GM23338 (cell line): ENCODE data around the gene NCOA1. TPM values are rescaled to one million over a fixed set of nuclear protein-coding genes. Genes with fewer than 3 reads are reported as not detected.

ENCODE experiments used
- CTCF ChIP-seq, 2 experiments: fragments of 200-600 bp in 1 of 2; sonication (generic) in 1 of 2; conservative IDR thresholded peaks; 2 replicates each; pipeline versions ENCODE4 v1.5.1 to v1.6.1; 2016 to 2017; ENCODE audit warnings: antibody characterized with exemption in 2 of 2, low read depth in 2 of 2, mild to moderate bottlenecking in 2 of 2, moderate library complexity in 1 of 2
- ETS1 ChIP-seq: IDR thresholded peaks from 2 replicates; pipeline ENCODE4 v1.6.1; 2016; ENCODE audit warnings: antibody characterized with exemption
- EZH2 ChIP-seq: fragments of 200-600 bp; sonication (generic); IDR thresholded peaks from one replicate; pipeline ENCODE4 v1.8.0; 2017; ENCODE audit warnings: antibody characterized with exemption, mild to moderate bottlenecking, low read depth; ENCODE audit not compliant: unreplicated experiment
- EZH2phosphoT487 ChIP-seq: fragments of 200-600 bp; sonication (generic); IDR thresholded peaks from one replicate; pipeline ENCODE4 v1.8.1; 2018; ENCODE audit warnings: antibody characterized with exemption; ENCODE audit not compliant: unreplicated experiment
- JUNB ChIP-seq: IDR thresholded peaks from one replicate; pipeline ENCODE4 v1.6.1; 2016; ENCODE audit warnings: antibody characterized with exemption; ENCODE audit not compliant: unreplicated experiment
- REST ChIP-seq: IDR thresholded peaks from one replicate; pipeline ENCODE4 v1.6.1; 2018; ENCODE audit warnings: antibody characterized with exemption; ENCODE audit not compliant: unreplicated experiment
- STAT1 ChIP-seq: IDR thresholded peaks from one replicate; pipeline ENCODE4 v1.6.1; 2016; ENCODE audit warnings: antibody characterized with exemption; ENCODE audit not compliant: unreplicated experiment
- ZNF114 ChIP-seq: fragments of 250-450 bp; sonication (Bioruptor Pico); IDR thresholded peaks from 2 replicates; pipeline ENCODE4 v1.5.0; 2020; ENCODE audit warnings: mild to moderate bottlenecking, moderate library complexity
- ZNF331 ChIP-seq: fragments of 250-450 bp; sonication (Bioruptor Pico); IDR thresholded peaks from 2 replicates; pipeline ENCODE4 v1.5.0; 2020; ENCODE audit warnings: low read depth, mild to moderate bottlenecking, moderate library complexity
- ZNF462 ChIP-seq: fragments of 250-450 bp; sonication (Bioruptor Pico); IDR thresholded peaks from 2 replicates; pipeline ENCODE4 v1.5.0; 2020; ENCODE audit warnings: mild to moderate bottlenecking, moderate library complexity
- polyA plus RNA-seq: library from polyadenylated mRNA; unstranded; fragments of >200 nt; fragmentation: Nextera tagmentation; extraction: Ambion mirVana; gene quantifications from 2 replicates; pipeline ENCODE4 v1.2.1, GENCODE V29; 2016
- total RNA-seq: library from RNA; depleted of rRNA; stranded (reverse); fragments of >200 nt; shearing (Covaris generic); gene quantifications from 2 replicates; pipeline ENCODE4 v1.2.3, GENCODE V29; 2014

Gene NCOA1
- total and polyA plus RNA-seq, 2 experiments from 2014 or later, result 7.1 to 15.1 TPM

- TF ChIP-seq ZNF462 (no peak), REST (no peak), STAT1 (no peak), ZNF114 (CRISPR knock-in tag) (no peak), EZH2 (no peak), CTCF (conservative IDR thresholded peaks at IDR 0.05; ENCODE audit: low read depth in 2 of 2) (no peak), ZNF331 (CRISPR knock-in tag) (no peak), ETS1 (no peak), JUNB (no peak), EZH2phosphoT487 (no peak)
These were observed 229.3 kb downstream of the NCOA1 start (continued) for GRCh38 chr2:24720310-24720709.
